GM10248 (cell line): ENCODE results near the gene PSMC5.

Source experiments
- CTCF ChIA-PET: fragments of 300-600 bp; sonication (Branson Sonifier 250); formaldehyde crosslinking; extraction: SDS; loops from one replicate; lab custom pipeline; 2021; ENCODE audit warnings: antibody characterized with exemption; lab: Yijun Ruan, JAX
- POLR2A ChIA-PET: fragments of 350-650 bp; sonication (Branson Sonifier 250); formaldehyde crosslinking; extraction: SDS; loops from one replicate; lab custom pipeline; 2020; ENCODE audit warnings: antibody characterized with exemption; lab: Yijun Ruan, JAX
- DNase-seq: peaks from one replicate; pipeline ENCODE4 v3.0.0; 2012; ENCODE audit errors: extremely low spot score
- CTCF ChIP-seq: IDR thresholded peaks from 2 replicates; pipeline ENCODE4 v1.5.1; 2012; ENCODE audit warnings: mild to moderate bottlenecking, low read depth; ENCODE audit errors: extremely low read depth, missing control alignments, control extremely low read depth

PSMC5 gene

GRCh38 chr17:63834431-63835166, 7.4 kb downstream of the PSMC5 start:
- TF ChIP-seq CTCF = peak; percentile 78
- DNase-seq = peak; percentile 66
- ChIA-PET CTCF (interaction anchor here (0.6 to 3.6 kb wide), 17 partner anchors 8 to 209 kb away, joined by 3 to 15 read pairs (median 5); partner anchors contain the start of genes CCDC47, DDX42 and SMARCD2), POLR2A (interaction anchor here (0.7 kb wide), 1 partner anchor 311 kb away, joined by 3 read pairs; no protein-coding TSS in a partner anchor)

GRCh38 chr17:63835167-63835720, 8.0 kb downstream of the PSMC5 start:
- no peak for TF ChIP-seq CTCF
- ChIA-PET POLR2A (interaction anchor here (0.7 kb wide), 1 partner anchor 310 kb away, joined by 3 read pairs; no protein-coding TSS in a partner anchor), CTCF (interaction anchor here (0.6 to 3.6 kb wide), 13 partner anchors 9 to 210 kb away, joined by 3 to 15 read pairs (median 5); partner anchors contain the start of genes CCDC47 and DDX42)
- no peak for DNase-seq

- no peak for DNase-seq
- ChIA-PET CTCF (interaction anchor here (1.1 to 1.7 kb wide), 2 partner anchors 9 to 12 kb away, joined by 3 to 4 read pairs; no protein-coding TSS in a partner anchor), POLR2A (interaction anchor here (0.6 kb wide), 1 partner anchor 658 kb away, joined by 5 read pairs; no protein-coding TSS in a partner anchor)
- TF ChIP-seq CTCF = no peak
Measured at GRCh38 chr17:63836811-63837210, 9.6 kb downstream of the PSMC5 start.

- ChIA-PET CTCF (interaction anchor here (0.9 to 1.7 kb wide), 3 partner anchors 9 to 28 kb away, joined by 3 to 4 read pairs (median 3); no protein-coding TSS in a partner anchor), POLR2A (interaction anchor here (0.6 kb wide), 1 partner anchor 658 kb away, joined by 5 read pairs; no protein-coding TSS in a partner anchor)
- no peak for DNase-seq
- no peak for TF ChIP-seq CTCF
Measured at GRCh38 chr17:63837480-63837879, 10.2 kb downstream of the PSMC5 start.

- ChIA-PET CTCF (interaction anchor here (0.9 to 3.2 kb wide), 5 partner anchors 9 to 140 kb away, joined by 3 to 15 read pairs (median 4); no protein-coding TSS in a partner anchor), POLR2A (interaction anchor here (0.7 to 0.9 kb wide), 2 partner anchors 7 to 22 kb away, joined by 3 to 4 read pairs; no protein-coding TSS in a partner anchor)
- DNase-seq = no peak
- TF ChIP-seq CTCF = no peak
Measured at GRCh38 chr17:63837962-63838600, 10.8 kb downstream of the PSMC5 start.
